ENCODE measurements around the gene MAPK1.
"Not testable (repeated sequence)": the region's sequence is repeated elsewhere in the genome, so short reads cannot be mapped to it uniquely, and the experiment has no call there.

Gene MAPK1

GRCh38 chr22:21803811-21804249 lies 63.6 kb downstream of the MAPK1 start:
- no peak for TF ChIP-seq CTCF (IDR thresholded peaks at IDR 0.05; ENCODE audit: insufficient read depth, low read length, missing control alignments)
- POLR2A ChIA-PET: no interaction called here
- H3K4me3 ChIP-seq (ENCODE audit: low read depth, low read length): no peak overlapping the region
- CTCF ChIA-PET: interaction anchor here (0.8 to 1.0 kb wide), 2 partner anchors 132 to 136 kb away, joined by 3 to 4 read pairs; no protein-coding TSS in a partner anchor
- no peak for DNase-seq (ENCODE audit: low read depth, low spot score)

- ChIA-PET POLR2A (no interaction called here), CTCF (interaction anchor here (0.8 to 1.0 kb wide), 2 partner anchors 136 to 137 kb away, joined by 3 to 4 read pairs; no protein-coding TSS in a partner anchor)
- no peak for TF ChIP-seq CTCF (IDR thresholded peaks at IDR 0.05; ENCODE audit: insufficient read depth, low read length, missing control alignments)
- H3K4me3 ChIP-seq (ENCODE audit: low read depth, low read length): no peak overlapping the region
- no peak for DNase-seq (ENCODE audit: low read depth, low spot score)
Observed at GRCh38 chr22:21802673-21803072, 64.8 kb downstream of the MAPK1 start.

GRCh38 chr22:21802056-21802455 lies 65.4 kb downstream of the MAPK1 start:
- ChIA-PET POLR2A (no interaction called here), CTCF (interaction anchor here (1.0 to 1.1 kb wide), 3 partner anchors 11 to 136 kb away, joined by 3 to 4 read pairs (median 3); no protein-coding TSS in a partner anchor)
- H3K4me3 ChIP-seq (ENCODE audit: low read depth, low read length): no peak overlapping the region
- no peak for DNase-seq (ENCODE audit: low read depth, low spot score)
- no peak for TF ChIP-seq CTCF (IDR thresholded peaks at IDR 0.05; ENCODE audit: insufficient read depth, low read length, missing control alignments)

GRCh38 chr22:21801304-21801644 lies 66.2 kb downstream of the MAPK1 start:
- POLR2A ChIA-PET; H3K4me3 ChIP-seq (ENCODE audit: low read depth, low read length); DNase-seq (ENCODE audit: low read depth, low spot score): not testable (repeated sequence)
- CTCF ChIA-PET: interaction anchor here (1.1 kb wide), 2 partner anchors 12 to 13 kb away, joined by 3 read pairs; no protein-coding TSS in a partner anchor

GRCh38 chr22:21800552-21801303 lies 66.7 kb downstream of the MAPK1 start:
- ChIA-PET CTCF (interaction anchor here (1.1 kb wide), 1 partner anchor 13 kb away, joined by 3 read pairs; no protein-coding TSS in a partner anchor), POLR2A (no interaction called here)
- no peak for DNase-seq (ENCODE audit: low read depth, low spot score)
- no peak for TF ChIP-seq CTCF (IDR thresholded peaks at IDR 0.05; ENCODE audit: insufficient read depth, low read length, missing control alignments)
- H3K4me3 ChIP-seq (ENCODE audit: low read depth, low read length): no peak overlapping the region

GRCh38 chr22:21797444-21798221 lies 69.8 kb downstream of the MAPK1 start:
- H3K4me3 ChIP-seq (ENCODE audit: low read depth, low read length): no peak overlapping the region
- POLR2A ChIA-PET: no interaction called here
- no peak for DNase-seq (ENCODE audit: low read depth, low spot score)
- no peak for TF ChIP-seq CTCF (IDR thresholded peaks at IDR 0.05; ENCODE audit: insufficient read depth, low read length, missing control alignments)
- CTCF ChIA-PET: no interaction called here

Measured in AG04449 (cell line).